A549 (cell line): Measurements from ENCODE around the gene ARX. TPM values are rescaled to one million over a fixed set of nuclear protein-coding genes. Genes with fewer than 3 reads are reported as not detected.

Experiments used
- ATAC-seq, 2 experiments: fragments of 200-7000 bp in 1 of 2; fragments of >200 bp in 1 of 2; cut with Nextera tagmentation in 1 of 2; cut with Tn5 transposase in 1 of 2; 3 replicates each; pipeline versions ENCODE4 v1.8.0 to v1.9.1; 2018 to 2020; ENCODE audit warnings: mild to moderate bottlenecking in 1 of 2, moderate library complexity in 1 of 2
- CTCF ChIA-PET: fragments of 300-600 bp; sonication (Branson Sonifier 250); formaldehyde crosslinking; extraction: SDS; loops from one replicate; lab custom pipeline; 2021; ENCODE audit warnings: antibody characterized with exemption, inconsistent platforms; lab: Yijun Ruan, JAX
- POLR2A ChIA-PET: fragments of 350-600 bp; formaldehyde crosslinking; extraction: SDS; loops from one replicate; lab custom pipeline; 2021; ENCODE audit warnings: antibody characterized with exemption, inconsistent platforms; lab: Yijun Ruan, JAX
- DNase-seq, 2 experiments: peaks; one replicate each; pipeline versions ENCODE4 v3.0.0 to v3.0.0-alpha.2; 2011 to 2016; ENCODE audit warnings: low read depth in 1 of 2, low spot score in 1 of 2
- FAIRE-seq: peaks from 2 replicates; lab custom pipeline; 2011; peaks lifted over from hg19 to GRCh38; lab: Jason Lieb, UNC
- H3K27ac ChIP-seq, 2 experiments: fragments of >200 bp; sonication (Bioruptor Twin); formaldehyde crosslinking; 3 replicates each; pipeline ENCODE4 v1.5.1; 2016 to 2017
- H3K4me1 ChIP-seq: fragments of >200 bp; sonication (Bioruptor Twin); formaldehyde crosslinking; 3 replicates; pipeline ENCODE4 v1.6.1; 2016
- H3K4me2 ChIP-seq: fragments of >200 bp; sonication (Bioruptor Twin); formaldehyde crosslinking; 3 replicates; pipeline ENCODE4 v1.6.1; 2016
- H3K4me3 ChIP-seq: fragments of >200 bp; sonication (Bioruptor Twin); formaldehyde crosslinking; 3 replicates; pipeline ENCODE4 v1.5.1; 2016
- H3K9me3 ChIP-seq: fragments of >200 bp; sonication (Bioruptor Twin); formaldehyde crosslinking; 3 replicates; pipeline ENCODE4 v1.6.1; 2016
- BHLHE40 ChIP-seq: IDR thresholded peaks from 2 replicates; pipeline ENCODE4 v1.6.1; 2012; ENCODE audit warnings: low read depth, low read length, inconsistent platforms
- CBX2 ChIP-seq: fragments of 200-600 bp; sonication (generic); IDR thresholded peaks from 2 replicates; pipeline ENCODE4 v1.6.1; 2016; ENCODE audit warnings: low read depth, mild to moderate bottlenecking, borderline replicate concordance
- CHD4 ChIP-seq: fragments of 200-600 bp; sonication (generic); IDR thresholded peaks from 2 replicates; pipeline ENCODE4 v1.6.1; 2016; ENCODE audit warnings: antibody characterized with exemption, mild to moderate bottlenecking, borderline replicate concordance
- EHMT2 ChIP-seq: fragments of 200-600 bp; sonication (generic); IDR thresholded peaks from 2 replicates; pipeline ENCODE4 v1.6.1; 2016; ENCODE audit warnings: antibody characterized with exemption, low read depth, mild to moderate bottlenecking, moderate library complexity
- EP300 ChIP-seq, 2 experiments: fragments of >200 bp; sonication (Bioruptor Twin); formaldehyde crosslinking; IDR thresholded peaks; 2 replicates in 1 of 2; 3 replicates in 1 of 2; pipeline ENCODE4 v1.6.1; 2016 to 2017
- ESRRA ChIP-seq: fragments of 150-350 bp; IDR thresholded peaks from 2 replicates; pipeline ENCODE4 v1.6.1; 2014; ENCODE audit warnings: mild to moderate bottlenecking, low read length, borderline replicate concordance
- FOSB ChIP-seq: fragments of 250-450 bp; sonication (Bioruptor Pico); IDR thresholded peaks from 2 replicates; pipeline ENCODE4 v1.5.0; 2020; ENCODE audit warnings: mild to moderate bottlenecking, moderate library complexity
- GATA3 ChIP-seq: IDR thresholded peaks from 2 replicates; pipeline ENCODE4 v1.6.1; 2012; ENCODE audit warnings: borderline replicate concordance
- HOXB5 ChIP-seq: fragments of 250-450 bp; sonication (Bioruptor Pico); IDR thresholded peaks from 2 replicates; pipeline ENCODE4 v1.5.0; 2020; ENCODE audit warnings: mild to moderate bottlenecking, moderate library complexity
- JUN ChIP-seq, 2 experiments: fragments of >200 bp; sonication (Bioruptor Twin); formaldehyde crosslinking; IDR thresholded peaks; 2 replicates in 1 of 2; 3 replicates in 1 of 2; pipeline ENCODE4 v1.6.1; 2016 to 2017
- MAZ ChIP-seq: fragments of 150-350 bp; IDR thresholded peaks from 2 replicates; pipeline ENCODE4 v1.6.1; 2014; ENCODE audit warnings: antibody characterized with exemption, low read depth, low read length, borderline replicate concordance
- NFE2L2 ChIP-seq: fragments of 150-350 bp; conservative IDR thresholded peaks from 2 replicates; pipeline ENCODE4 v1.6.1; 2014; ENCODE audit warnings: low read length
- RAD21 ChIP-seq, 2 experiments: fragments of >200 bp in 1 of 2; sonication (Bioruptor Twin) in 1 of 2; formaldehyde crosslinking in 1 of 2; IDR thresholded peaks in 1 of 2; conservative IDR thresholded peaks in 1 of 2; 2 replicates in 1 of 2; 3 replicates in 1 of 2; pipeline ENCODE4 v1.6.1; 2012 to 2018; ENCODE audit warnings: inconsistent platforms in 1 of 2
- RCOR1 ChIP-seq: fragments of 150-350 bp; IDR thresholded peaks from 2 replicates; pipeline ENCODE4 v1.6.1; 2014; ENCODE audit warnings: antibody characterized with exemption, low read length, low read depth
- SMC3 ChIP-seq: fragments of >200 bp; sonication (Bioruptor Twin); formaldehyde crosslinking; IDR thresholded peaks from 3 replicates; pipeline ENCODE4 v1.6.1; 2018; ENCODE audit warnings: inconsistent platforms
- TP53 ChIP-seq: fragments of 250-450 bp; sonication (Bioruptor Pico); IDR thresholded peaks from 2 replicates; pipeline ENCODE4 v1.5.0; 2021; ENCODE audit warnings: mild to moderate bottlenecking, moderate library complexity
- ZNF302 ChIP-seq: fragments of 250-450 bp; sonication (Bioruptor Pico); IDR thresholded peaks from 2 replicates; pipeline ENCODE4 v1.9.0; 2021; ENCODE audit warnings: inconsistent platforms, mild to moderate bottlenecking, moderate library complexity
- WGBS: methylation state at CpG from one replicate; pipeline ENCODE4 v1.1.6; 2017; ENCODE audit errors: missing lambda C conversion rate; 5-methylcytosine and 5-hydroxymethylcytosine counted together
- polyA plus RNA-seq, 4 experiments: library from polyadenylated mRNA; depleted of rRNA in 3 of 4; stranded (reverse); fragments of >200 nt; fragmentation: RNase III in 1 of 4; extraction: RNeasy Plus Mini Kit Qiagen cat#74134 plus additional on column Dnase treatment in 1 of 4; gene quantifications; 2 replicates in 3 of 4; 3 replicates in 1 of 4; pipeline ENCODE4 v1.2.3, GENCODE V29; 2011 to 2017
- TF ChIP-seq, protein P1 (sequence below): fragments of 450-650 bp; IDR thresholded peaks from 2 replicates; pipeline ENCODE4 v1.6.1; 2014; ENCODE audit warnings: antibody characterized with exemption
- TF ChIP-seq, protein P2 (sequence below): IDR thresholded peaks from 2 replicates; pipeline ENCODE4 v1.6.1; 2012; ENCODE audit warnings: low read depth, borderline replicate concordance
- TF ChIP-seq, protein P3 (sequence below): fragments of >200 bp; sonication (Bioruptor Twin); formaldehyde crosslinking; IDR thresholded peaks from 3 replicates; pipeline ENCODE4 v1.5.1; 2016
- TF ChIP-seq, protein P4 (sequence below): fragments of >200 bp; sonication (Bioruptor Twin); formaldehyde crosslinking; IDR thresholded peaks from 3 replicates; pipeline ENCODE4 v1.6.1; 2016
- TF ChIP-seq, protein P5 (sequence below): IDR thresholded peaks from 2 replicates; pipeline ENCODE4 v1.6.1; 2012
- TF ChIP-seq, protein P6 (sequence below): IDR thresholded peaks from 2 replicates; pipeline ENCODE4 v1.6.1; 2012
- TF ChIP-seq, protein P7 (sequence below): fragments of 150-350 bp; IDR thresholded peaks from 2 replicates; pipeline ENCODE4 v1.6.1; 2014; ENCODE audit warnings: low read depth, mild to moderate bottlenecking, low read length

ARX gene
- polyA plus RNA-seq, 2 of the 4 experiments (the other 2 are of a cell fraction), result 0.40 to 1.00 TPM

DNA sequence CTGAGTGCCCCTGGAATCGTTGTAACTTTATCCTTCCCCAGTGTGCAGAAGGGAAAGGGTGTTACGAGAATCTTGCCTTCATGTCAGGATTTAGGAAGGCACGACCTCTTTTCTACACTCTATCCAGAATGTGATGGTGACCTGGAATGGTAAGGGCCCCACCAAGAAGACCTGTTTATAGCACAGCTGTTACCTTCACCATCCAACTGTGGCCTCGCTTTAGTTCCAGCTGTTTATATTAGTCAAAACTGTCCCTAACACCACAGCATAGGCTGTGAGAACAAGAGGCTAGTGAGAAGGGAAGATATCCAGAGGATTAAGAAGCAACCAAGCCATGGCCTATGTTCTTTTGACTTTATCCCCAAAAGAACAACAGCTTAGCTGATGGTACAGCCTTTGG is 28.0 kb downstream of the ARX start:
- H3K4me2 ChIP-seq, result no peak overlapping the region
- ChIA-PET CTCF (no interaction called here), POLR2A (no interaction called here)
- DNase-seq, result no peak
- no peak for ATAC-seq
- peaks cover 5% of the 10 kb centered on the region for H3K4me1 ChIP-seq
- no peak overlapping the region for H3K27ac ChIP-seq
- TF ChIP-seq NFE2L2 (no peak), TP53 (CRISPR knock-in tag) (no peak), ESRRA (no peak), RCOR1 (no peak), GATA3 (no peak), RAD21 (conservative IDR thresholded peaks at IDR 0.05 in 1 of 2, IDR thresholded peaks at IDR 0.05 in 1 of 2) (no peak), SMC3 (no peak), MAZ (no peak), BHLHE40 (no peak)
- TF ChIP-seq, protein P1, sequence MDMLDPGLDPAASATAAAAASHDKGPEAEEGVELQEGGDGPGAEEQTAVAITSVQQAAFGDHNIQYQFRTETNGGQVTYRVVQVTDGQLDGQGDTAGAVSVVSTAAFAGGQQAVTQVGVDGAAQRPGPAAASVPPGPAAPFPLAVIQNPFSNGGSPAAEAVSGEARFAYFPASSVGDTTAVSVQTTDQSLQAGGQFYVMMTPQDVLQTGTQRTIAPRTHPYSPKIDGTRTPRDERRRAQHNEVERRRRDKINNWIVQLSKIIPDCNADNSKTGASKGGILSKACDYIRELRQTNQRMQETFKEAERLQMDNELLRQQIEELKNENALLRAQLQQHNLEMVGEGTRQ, result no peak
- TF ChIP-seq, all 56 proteins: peak for 0
- H3K4me3 ChIP-seq, result no peak overlapping the region
- FAIRE-seq, result peak; percentile 87
- no peaks in the 10 kb centered on the region for H3K9me3 ChIP-seq
- 91% methylated on average over 4 of the region's 4 CpGs for WGBS

DNA sequence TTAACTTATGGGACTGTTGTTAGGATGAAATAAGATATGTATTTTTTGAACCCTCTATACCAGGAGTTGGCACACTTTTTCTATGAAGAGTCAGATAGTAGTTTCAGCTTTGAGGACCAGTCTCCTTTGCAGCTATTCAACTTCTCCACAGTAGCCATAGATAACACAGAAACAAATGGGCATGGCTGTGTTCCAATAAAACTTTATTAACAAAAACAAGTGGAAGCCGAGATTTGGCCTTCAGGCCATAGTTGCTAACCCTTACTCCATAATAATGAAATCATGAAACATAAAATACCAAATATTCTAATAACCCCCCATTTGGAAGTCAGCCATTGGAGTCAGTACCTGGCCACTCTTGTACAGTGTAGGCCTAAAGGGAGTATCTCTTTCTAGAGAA is 30.6 kb downstream of the ARX start:
- WGBS, result 93% methylated on average over 1 of the region's 1 CpG

DNA sequence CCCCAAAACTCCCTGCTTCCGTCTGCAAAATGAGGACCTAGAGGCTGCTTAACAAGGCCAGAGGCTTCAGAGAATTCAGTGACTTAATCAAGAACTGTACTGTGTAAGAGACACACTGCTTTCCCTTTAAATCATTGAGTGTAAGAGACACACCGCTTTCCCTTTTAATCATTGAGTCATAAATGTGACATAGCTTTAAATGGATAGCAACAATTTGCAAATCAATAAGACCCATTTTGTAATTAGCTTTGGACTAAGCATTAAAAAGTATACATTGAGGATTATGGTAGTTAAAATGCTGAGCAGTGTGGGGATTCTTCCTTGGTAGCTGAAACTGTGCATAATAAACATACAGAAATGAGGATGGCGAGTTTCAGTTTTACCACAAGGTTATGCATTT is 31.8 kb downstream of the ARX start:
- POLR2A ChIA-PET, result no interaction called here
- H3K4me3 ChIP-seq, result no peak overlapping the region
- WGBS, result 95% methylated on average over 3 of the region's 3 CpGs
- no peak overlapping the region for H3K4me2 ChIP-seq
- DNase-seq, result no peak
- CTCF ChIA-PET, result no interaction called here
- H3K9me3 ChIP-seq, result no peaks in the 10 kb centered on the region
- FAIRE-seq, result peak; percentile 95
- no peak overlapping the region for H3K27ac ChIP-seq
- TF ChIP-seq ZNF302 (no peak), NFE2L2 (no peak), RAD21 (conservative IDR thresholded peaks at IDR 0.05 in 1 of 2, IDR thresholded peaks at IDR 0.05 in 1 of 2) (no peak)
- TF ChIP-seq, protein P2, sequence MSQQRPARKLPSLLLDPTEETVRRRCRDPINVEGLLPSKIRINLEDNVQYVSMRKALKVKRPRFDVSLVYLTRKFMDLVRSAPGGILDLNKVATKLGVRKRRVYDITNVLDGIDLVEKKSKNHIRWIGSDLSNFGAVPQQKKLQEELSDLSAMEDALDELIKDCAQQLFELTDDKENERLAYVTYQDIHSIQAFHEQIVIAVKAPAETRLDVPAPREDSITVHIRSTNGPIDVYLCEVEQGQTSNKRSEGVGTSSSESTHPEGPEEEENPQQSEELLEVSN, result no peak
- TF ChIP-seq, protein P3, sequence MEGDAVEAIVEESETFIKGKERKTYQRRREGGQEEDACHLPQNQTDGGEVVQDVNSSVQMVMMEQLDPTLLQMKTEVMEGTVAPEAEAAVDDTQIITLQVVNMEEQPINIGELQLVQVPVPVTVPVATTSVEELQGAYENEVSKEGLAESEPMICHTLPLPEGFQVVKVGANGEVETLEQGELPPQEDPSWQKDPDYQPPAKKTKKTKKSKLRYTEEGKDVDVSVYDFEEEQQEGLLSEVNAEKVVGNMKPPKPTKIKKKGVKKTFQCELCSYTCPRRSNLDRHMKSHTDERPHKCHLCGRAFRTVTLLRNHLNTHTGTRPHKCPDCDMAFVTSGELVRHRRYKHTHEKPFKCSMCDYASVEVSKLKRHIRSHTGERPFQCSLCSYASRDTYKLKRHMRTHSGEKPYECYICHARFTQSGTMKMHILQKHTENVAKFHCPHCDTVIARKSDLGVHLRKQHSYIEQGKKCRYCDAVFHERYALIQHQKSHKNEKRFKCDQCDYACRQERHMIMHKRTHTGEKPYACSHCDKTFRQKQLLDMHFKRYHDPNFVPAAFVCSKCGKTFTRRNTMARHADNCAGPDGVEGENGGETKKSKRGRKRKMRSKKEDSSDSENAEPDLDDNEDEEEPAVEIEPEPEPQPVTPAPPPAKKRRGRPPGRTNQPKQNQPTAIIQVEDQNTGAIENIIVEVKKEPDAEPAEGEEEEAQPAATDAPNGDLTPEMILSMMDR, result no peak
- TF ChIP-seq, all 56 proteins: peak for 0
- ATAC-seq, result no peak
- H3K4me1 ChIP-seq, result peaks cover 25% of the 10 kb centered on the region

More for the DNA sequence above, 30.6 kb downstream of the ARX start:
- ATAC-seq (no peak), FAIRE-seq (no peak), DNase-seq (no peak)
- Histone ChIP-seq H3K4me3 (no peak overlapping the region), H3K4me1 (peaks cover 17% of the 10 kb centered on the region), H3K27ac (no peak overlapping the region), H3K9me3 (no peaks in the 10 kb centered on the region), H3K4me2 (no peak overlapping the region)
- CTCF ChIA-PET, result no interaction called here
- POLR2A ChIA-PET, result no interaction called here
- no peak for TF ChIP-seq FOSB
- no peak for TF ChIP-seq EHMT2
- no peak for TF ChIP-seq SMC3
- TF ChIP-seq, protein P4, sequence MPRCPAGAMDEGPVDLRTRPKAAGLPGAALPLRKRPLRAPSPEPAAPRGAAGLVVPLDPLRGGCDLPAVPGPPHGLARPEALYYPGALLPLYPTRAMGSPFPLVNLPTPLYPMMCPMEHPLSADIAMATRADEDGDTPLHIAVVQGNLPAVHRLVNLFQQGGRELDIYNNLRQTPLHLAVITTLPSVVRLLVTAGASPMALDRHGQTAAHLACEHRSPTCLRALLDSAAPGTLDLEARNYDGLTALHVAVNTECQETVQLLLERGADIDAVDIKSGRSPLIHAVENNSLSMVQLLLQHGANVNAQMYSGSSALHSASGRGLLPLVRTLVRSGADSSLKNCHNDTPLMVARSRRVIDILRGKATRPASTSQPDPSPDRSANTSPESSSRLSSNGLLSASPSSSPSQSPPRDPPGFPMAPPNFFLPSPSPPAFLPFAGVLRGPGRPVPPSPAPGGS, result no peak
- TF ChIP-seq HOXB5 (CRISPR knock-in tag), result no peak
- no peak for TF ChIP-seq CHD4
- no peak for TF ChIP-seq RCOR1
- TF ChIP-seq, protein P5, sequence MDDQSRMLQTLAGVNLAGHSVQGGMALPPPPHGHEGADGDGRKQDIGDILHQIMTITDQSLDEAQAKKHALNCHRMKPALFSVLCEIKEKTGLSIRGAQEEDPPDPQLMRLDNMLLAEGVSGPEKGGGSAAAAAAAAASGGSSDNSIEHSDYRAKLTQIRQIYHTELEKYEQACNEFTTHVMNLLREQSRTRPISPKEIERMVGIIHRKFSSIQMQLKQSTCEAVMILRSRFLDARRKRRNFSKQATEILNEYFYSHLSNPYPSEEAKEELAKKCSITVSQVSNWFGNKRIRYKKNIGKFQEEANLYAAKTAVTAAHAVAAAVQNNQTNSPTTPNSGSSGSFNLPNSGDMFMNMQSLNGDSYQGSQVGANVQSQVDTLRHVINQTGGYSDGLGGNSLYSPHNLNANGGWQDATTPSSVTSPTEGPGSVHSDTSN, result no peak
- TF ChIP-seq CBX2, result no peak
- no peak for TF ChIP-seq JUN (IDR thresholded peaks at IDR 0.05)
- TF ChIP-seq, protein P6, sequence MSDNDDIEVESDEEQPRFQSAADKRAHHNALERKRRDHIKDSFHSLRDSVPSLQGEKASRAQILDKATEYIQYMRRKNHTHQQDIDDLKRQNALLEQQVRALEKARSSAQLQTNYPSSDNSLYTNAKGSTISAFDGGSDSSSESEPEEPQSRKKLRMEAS, result no peak
- TF ChIP-seq EP300 (IDR thresholded peaks at IDR 0.05), result no peak
- TF ChIP-seq, protein P7, sequence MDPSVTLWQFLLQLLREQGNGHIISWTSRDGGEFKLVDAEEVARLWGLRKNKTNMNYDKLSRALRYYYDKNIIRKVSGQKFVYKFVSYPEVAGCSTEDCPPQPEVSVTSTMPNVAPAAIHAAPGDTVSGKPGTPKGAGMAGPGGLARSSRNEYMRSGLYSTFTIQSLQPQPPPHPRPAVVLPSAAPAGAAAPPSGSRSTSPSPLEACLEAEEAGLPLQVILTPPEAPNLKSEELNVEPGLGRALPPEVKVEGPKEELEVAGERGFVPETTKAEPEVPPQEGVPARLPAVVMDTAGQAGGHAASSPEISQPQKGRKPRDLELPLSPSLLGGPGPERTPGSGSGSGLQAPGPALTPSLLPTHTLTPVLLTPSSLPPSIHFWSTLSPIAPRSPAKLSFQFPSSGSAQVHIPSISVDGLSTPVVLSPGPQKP, result no peak
